ENCODE data around the gene LIPC.

GRCh38 chr15:58505581-58505980, 73.8 kb downstream of the LIPC start:
- TF ChIP-seq, protein P1, sequence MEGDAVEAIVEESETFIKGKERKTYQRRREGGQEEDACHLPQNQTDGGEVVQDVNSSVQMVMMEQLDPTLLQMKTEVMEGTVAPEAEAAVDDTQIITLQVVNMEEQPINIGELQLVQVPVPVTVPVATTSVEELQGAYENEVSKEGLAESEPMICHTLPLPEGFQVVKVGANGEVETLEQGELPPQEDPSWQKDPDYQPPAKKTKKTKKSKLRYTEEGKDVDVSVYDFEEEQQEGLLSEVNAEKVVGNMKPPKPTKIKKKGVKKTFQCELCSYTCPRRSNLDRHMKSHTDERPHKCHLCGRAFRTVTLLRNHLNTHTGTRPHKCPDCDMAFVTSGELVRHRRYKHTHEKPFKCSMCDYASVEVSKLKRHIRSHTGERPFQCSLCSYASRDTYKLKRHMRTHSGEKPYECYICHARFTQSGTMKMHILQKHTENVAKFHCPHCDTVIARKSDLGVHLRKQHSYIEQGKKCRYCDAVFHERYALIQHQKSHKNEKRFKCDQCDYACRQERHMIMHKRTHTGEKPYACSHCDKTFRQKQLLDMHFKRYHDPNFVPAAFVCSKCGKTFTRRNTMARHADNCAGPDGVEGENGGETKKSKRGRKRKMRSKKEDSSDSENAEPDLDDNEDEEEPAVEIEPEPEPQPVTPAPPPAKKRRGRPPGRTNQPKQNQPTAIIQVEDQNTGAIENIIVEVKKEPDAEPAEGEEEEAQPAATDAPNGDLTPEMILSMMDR (IDR thresholded peaks at IDR 0.05; ENCODE audit: low read length): no peak
- TF ChIP-seq EZH2 (optimal IDR thresholded peaks at IDR 0.05; ENCODE audit: low read depth, low read length): no peak
- no peak for TF ChIP-seq EZH2phosphoT487 (IDR thresholded peaks at IDR 0.05; ENCODE audit: low read length)
